ENCODE measurements around the gene CPEB1.

DNA sequence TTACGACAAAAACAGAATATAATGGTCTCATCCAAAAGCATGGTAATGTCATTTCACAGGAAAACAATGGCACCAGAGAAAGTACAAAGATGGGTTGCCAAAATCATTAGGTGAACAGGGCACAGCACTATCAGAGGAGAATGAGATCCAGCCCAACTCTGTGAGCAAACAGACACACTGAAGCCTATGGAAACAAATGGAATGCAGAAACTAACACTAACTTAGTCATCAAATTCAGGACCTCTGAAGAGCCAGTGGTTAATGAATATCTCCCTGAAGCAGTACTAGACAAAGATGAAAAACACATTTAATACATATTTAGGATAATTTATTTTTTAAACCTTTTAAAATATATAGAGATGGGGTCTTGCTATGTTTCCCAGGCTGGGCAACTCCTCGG, 92.3 kb downstream of the CPEB1 start:
- TF ChIP-seq, protein P1, sequence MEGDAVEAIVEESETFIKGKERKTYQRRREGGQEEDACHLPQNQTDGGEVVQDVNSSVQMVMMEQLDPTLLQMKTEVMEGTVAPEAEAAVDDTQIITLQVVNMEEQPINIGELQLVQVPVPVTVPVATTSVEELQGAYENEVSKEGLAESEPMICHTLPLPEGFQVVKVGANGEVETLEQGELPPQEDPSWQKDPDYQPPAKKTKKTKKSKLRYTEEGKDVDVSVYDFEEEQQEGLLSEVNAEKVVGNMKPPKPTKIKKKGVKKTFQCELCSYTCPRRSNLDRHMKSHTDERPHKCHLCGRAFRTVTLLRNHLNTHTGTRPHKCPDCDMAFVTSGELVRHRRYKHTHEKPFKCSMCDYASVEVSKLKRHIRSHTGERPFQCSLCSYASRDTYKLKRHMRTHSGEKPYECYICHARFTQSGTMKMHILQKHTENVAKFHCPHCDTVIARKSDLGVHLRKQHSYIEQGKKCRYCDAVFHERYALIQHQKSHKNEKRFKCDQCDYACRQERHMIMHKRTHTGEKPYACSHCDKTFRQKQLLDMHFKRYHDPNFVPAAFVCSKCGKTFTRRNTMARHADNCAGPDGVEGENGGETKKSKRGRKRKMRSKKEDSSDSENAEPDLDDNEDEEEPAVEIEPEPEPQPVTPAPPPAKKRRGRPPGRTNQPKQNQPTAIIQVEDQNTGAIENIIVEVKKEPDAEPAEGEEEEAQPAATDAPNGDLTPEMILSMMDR (IDR thresholded peaks at IDR 0.05 in 8 of 11, conservative IDR thresholded peaks at IDR 0.05 in 3 of 11), result no peak
- no peak for TF ChIP-seq POLR2AphosphoS5 (IDR thresholded peaks at IDR 0.05)
- TF ChIP-seq POLR2A (IDR thresholded peaks at IDR 0.05), result no peak
